SK-N-SH (cell line): Measurements from ENCODE around the gene DLG1.

ENCODE experiments used
- ELF1 ChIP-seq: IDR thresholded peaks from 2 replicates; pipeline ENCODE4 v1.4.0; 2012
- POLR2AphosphoS5 ChIP-seq: IDR thresholded peaks from 2 replicates; pipeline ENCODE4 v1.6.1; 2012; ENCODE audit warnings: low read depth, low read length
- TF ChIP-seq, protein P1 (sequence below): IDR thresholded peaks from 2 replicates; pipeline ENCODE4 v1.4.0; 2012; ENCODE audit warnings: low read depth, borderline replicate concordance

DNA sequence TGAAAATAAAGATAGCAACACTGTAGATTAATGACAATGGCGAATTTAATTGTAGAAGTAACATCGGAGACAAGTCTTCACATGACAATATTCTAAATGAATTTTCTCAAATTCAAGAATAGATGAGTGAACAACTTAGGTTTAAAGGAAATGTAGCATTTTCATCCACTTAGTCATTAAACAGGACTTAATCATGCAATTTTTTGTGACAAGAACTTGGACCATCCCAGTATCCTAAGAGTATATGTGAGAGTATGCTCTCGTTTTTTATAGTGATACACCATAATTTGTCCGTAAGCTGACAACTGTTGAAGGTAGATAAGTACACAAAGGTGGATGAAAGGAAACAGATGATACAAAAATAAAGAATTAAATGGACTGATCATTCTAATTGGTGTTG lies 81.5 kb downstream of the DLG1 start:
- TF ChIP-seq, protein P1, sequence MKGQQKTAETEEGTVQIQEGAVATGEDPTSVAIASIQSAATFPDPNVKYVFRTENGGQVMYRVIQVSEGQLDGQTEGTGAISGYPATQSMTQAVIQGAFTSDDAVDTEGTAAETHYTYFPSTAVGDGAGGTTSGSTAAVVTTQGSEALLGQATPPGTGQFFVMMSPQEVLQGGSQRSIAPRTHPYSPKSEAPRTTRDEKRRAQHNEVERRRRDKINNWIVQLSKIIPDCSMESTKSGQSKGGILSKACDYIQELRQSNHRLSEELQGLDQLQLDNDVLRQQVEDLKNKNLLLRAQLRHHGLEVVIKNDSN = no peak
- TF ChIP-seq ELF1 (no peak), POLR2AphosphoS5 (no peak)
